HCT116 (cell line): ENCODE measurements around the gene EXOC4. TPM values are rescaled to one million over a fixed set of nuclear protein-coding genes. Genes with fewer than 3 reads are reported as not detected.

Source experiments
- ATAC-seq: fragments of 200-7000 bp; cut with Tn5 transposase; 2 replicates; pipeline ENCODE4 v1.9.1; 2020; ENCODE audit warnings: mild to moderate bottlenecking, moderate library complexity
- BruUV-seq: library from RNA; stranded (reverse); fragments of 400-500 nt; replicated peaks from 2 replicates; lab custom pipeline; 2021; lab: Mats Ljungman, UMichigan
- CTCF ChIA-PET: fragments of 300-600 bp; sonication (Branson Sonifier 250); formaldehyde crosslinking; loops from one replicate; lab custom pipeline; 2021; ENCODE audit warnings: antibody characterized with exemption; lab: Charles Lee
- POLR2A ChIA-PET: fragments of 300-600, 350-600 bp; sonication (Branson Sonifier 250); formaldehyde crosslinking; loops from one replicate; lab custom pipeline; 2021; ENCODE audit warnings: antibody characterized with exemption; lab: Charles Lee
- RAD21 ChIA-PET, 2 experiments: fragments of 300-600 bp; sonication (Branson Sonifier 250); formaldehyde crosslinking; loops; one replicate each; lab custom pipeline; 2023; ENCODE audit warnings: low total read pairs in 2 of 2; ENCODE audit not compliant: uncharacterized antibody in 2 of 2, unreplicated experiment in 2 of 2, low non-redundant PET in 1 of 2; lab: Charles Lee
- DNase-seq: peaks from one replicate; pipeline ENCODE4 v3.0.0-alpha.2; 2010; ENCODE audit warnings: low read depth, low spot score
- H2AFZ ChIP-seq: fragments of 200-600 bp; shearing (Covaris generic), sonication (generic); 2 replicates; pipeline ENCODE4 v1.6.1; 2017; ENCODE audit warnings: low read depth, mixed run types, mixed read lengths, antibody characterized with exemption, low read length; ENCODE audit not compliant: poor library complexity, severe bottlenecking
- H3K27ac ChIP-seq: 2 replicates; pipeline ENCODE4 v1.5.1; 2012; ENCODE audit warnings: low read depth, low read length
- H3K27me3 ChIP-seq: fragments of 200-600 bp; sonication (generic); 2 replicates; pipeline ENCODE4 v1.6.1; 2016; ENCODE audit warnings: mixed run types, low read length, mixed read lengths; ENCODE audit not compliant: insufficient read depth
- H3K36me3 ChIP-seq, 2 experiments: fragments of 200-500 bp in 1 of 2; fragments of 200-600 bp in 1 of 2; sonication (Bioruptor generic) in 1 of 2; sonication (generic) in 1 of 2; 2 replicates each; pipeline versions ENCODE4 v1.5.1 to v1.6.1; 2014 to 2016; ENCODE audit warnings: low read length in 2 of 2, inconsistent platforms in 1 of 2, mixed read lengths in 1 of 2, mixed run types in 1 of 2; ENCODE audit not compliant: insufficient read depth in 2 of 2, control insufficient read depth in 1 of 2
- H3K4me1 ChIP-seq, 2 experiments: fragments of 200-600 bp in 1 of 2; sonication (generic) in 1 of 2; 2 replicates each; pipeline versions ENCODE4 v1.5.1 to v1.6.1; 2012 to 2017; ENCODE audit warnings: low read length in 2 of 2, inconsistent platforms in 1 of 2, mild to moderate bottlenecking in 1 of 2, mixed read lengths in 1 of 2, mixed run types in 1 of 2, moderate library complexity in 1 of 2; ENCODE audit not compliant: insufficient read depth in 2 of 2, control insufficient read depth in 1 of 2
- H3K4me2 ChIP-seq: fragments of 200-600 bp; sonication (generic); 2 replicates; pipeline ENCODE4 v1.6.1; 2017; ENCODE audit warnings: mixed run types, low read length, mixed read lengths
- H3K4me3 ChIP-seq, 2 experiments: fragments of 200-600 bp in 1 of 2; sonication (generic) in 1 of 2; replicated peaks in 1 of 2; 2 replicates each; pipeline ENCODE4 v1.5.1; 2011 to 2016; ENCODE audit warnings: low read length in 2 of 2, control low read depth in 1 of 2, low read depth in 1 of 2, mild to moderate bottlenecking in 1 of 2, mixed read lengths in 1 of 2, mixed run types in 1 of 2
- H3K79me2 ChIP-seq: fragments of 200-600 bp; sonication (generic); 2 replicates; pipeline ENCODE4 v1.6.1; 2017; ENCODE audit warnings: mild to moderate bottlenecking, mixed run types, low read length, moderate library complexity, mixed read lengths; ENCODE audit not compliant: insufficient read depth
- H3K9ac ChIP-seq: fragments of 200-600 bp; sonication (generic); 2 replicates; pipeline ENCODE4 v1.6.1; 2016; ENCODE audit warnings: low read length, mixed read lengths
- H3K9me2 ChIP-seq: fragments of 200-600 bp; sonication (generic), shearing (Covaris generic); 2 replicates; pipeline ENCODE4 v1.6.1; 2017; ENCODE audit warnings: mixed run types, mild to moderate bottlenecking, moderate library complexity; ENCODE audit not compliant: insufficient read depth
- H3K9me3 ChIP-seq, 2 experiments: fragments of 200-500 bp in 1 of 2; fragments of 200-600 bp in 1 of 2; sonication (Bioruptor generic) in 1 of 2; sonication (generic) in 1 of 2; 2 replicates each; pipeline ENCODE4 v1.6.1; 2014 to 2017; ENCODE audit warnings: low read length in 2 of 2, mixed read lengths in 2 of 2, inconsistent platforms in 1 of 2, low read depth in 1 of 2, mild to moderate bottlenecking in 1 of 2, mixed run types in 1 of 2, moderate library complexity in 1 of 2; ENCODE audit not compliant: control insufficient read depth in 1 of 2, insufficient read depth in 1 of 2
- H4K20me1 ChIP-seq: fragments of 200-600 bp; sonication (generic), shearing (Covaris generic); 2 replicates; pipeline ENCODE4 v1.6.1; 2017; ENCODE audit warnings: mixed run types, mild to moderate bottlenecking, moderate library complexity; ENCODE audit not compliant: insufficient read depth
- ATF3 ChIP-seq: IDR thresholded peaks from 2 replicates; pipeline ENCODE4 v1.6.1; 2012
- CTCF ChIP-seq, 3 experiments: fragments of 200-600 bp in 1 of 3; sonication (generic) in 1 of 3; IDR thresholded peaks in 2 of 3; conservative IDR thresholded peaks in 1 of 3; 2 replicates each; pipeline ENCODE4 v1.5.1; 2012 to 2017; ENCODE audit warnings: low read depth in 2 of 3, low read length in 2 of 3, antibody characterized with exemption in 1 of 3, borderline replicate concordance in 1 of 3, control low read depth in 1 of 3, mild to moderate bottlenecking in 1 of 3, mixed read lengths in 1 of 3, mixed run types in 1 of 3, moderate library complexity in 1 of 3; ENCODE audit not compliant: insufficient read depth in 1 of 3
- EZH2 ChIP-seq: fragments of 200-600 bp; sonication (generic); IDR thresholded peaks from 2 replicates; pipeline ENCODE4 v1.6.1; 2017; ENCODE audit warnings: antibody characterized with exemption, mixed run types
- FOSL1 ChIP-seq: IDR thresholded peaks from 2 replicates; pipeline ENCODE4 v1.6.1; 2012; ENCODE audit warnings: low read depth
- JUND ChIP-seq: IDR thresholded peaks from 2 replicates; pipeline ENCODE4 v1.6.1; 2012
- POLR2A ChIP-seq: IDR thresholded peaks from 2 replicates; pipeline ENCODE4 v1.7.0; 2011; ENCODE audit warnings: borderline replicate concordance; ENCODE audit not compliant: insufficient read depth, insufficient read length; ENCODE audit errors: extremely low read depth
- POLR2AphosphoS5 ChIP-seq: IDR thresholded peaks from 2 replicates; pipeline ENCODE4 v1.6.1; 2011; ENCODE audit warnings: mild to moderate bottlenecking, low read depth, low read length, moderate library complexity
- RAD21 ChIP-seq: IDR thresholded peaks from 2 replicates; pipeline ENCODE4 v1.6.1; 2012; ENCODE audit warnings: low read depth, mild to moderate bottlenecking
- REST ChIP-seq: IDR thresholded peaks from 2 replicates; pipeline ENCODE4 v1.6.1; 2012; ENCODE audit warnings: low read depth
- TCF7L2 ChIP-seq: IDR thresholded peaks from 2 replicates; pipeline ENCODE4 v1.7.0; 2011; ENCODE audit warnings: borderline replicate concordance, inconsistent platforms; ENCODE audit not compliant: insufficient read depth, insufficient read length; ENCODE audit errors: extremely low read depth
- YY1 ChIP-seq: IDR thresholded peaks from 2 replicates; pipeline ENCODE4 v1.6.1; 2011; ENCODE audit warnings: low read length, low read depth, moderate library complexity, mild to moderate bottlenecking; ENCODE audit not compliant: insufficient replicate concordance; ENCODE audit errors: extremely low read depth
- ZBTB33 ChIP-seq: IDR thresholded peaks from 2 replicates; pipeline ENCODE4 v1.6.1; 2011; ENCODE audit warnings: mild to moderate bottlenecking, low read length, moderate library complexity; ENCODE audit not compliant: insufficient replicate concordance; ENCODE audit errors: extremely low read depth
- ZFX ChIP-seq: fragments of 450-650 bp; IDR thresholded peaks from 2 replicates; pipeline ENCODE4 v1.6.1; 2017
- intact Hi-C: fragments of 100-400 bp; cut with micrococcal nuclease; formaldehyde crosslinking; loops from 2 replicates; pipeline ENCODE4 v1.10.0; 2022
- total RNA-seq: library from RNA; stranded (reverse); gene quantifications from one replicate; pipeline ENCODE4 v1.2.1, GENCODE V29; 2021; ENCODE audit not compliant: unreplicated experiment

Gene EXOC4
- total RNA-seq, 1 experiment from 2014 or later = 40.3 TPM

- TF ChIP-seq YY1 (no peak), POLR2A (no peak), FOSL1 (no peak), ZBTB33 (no peak), ZFX (no peak), ATF3 (no peak)
- TF ChIP-seq, all 23 proteins: peak for 0
These were observed 61.2 kb downstream of the EXOC4 start (continued) for GRCh38 chr7:133314084-133314483.

GRCh38 chr7:133315332-133316040, 62.6 kb downstream of the EXOC4 start:
- Histone ChIP-seq H3K4me1 (no peaks in the 10 kb centered on the region), H3K9ac (no peak overlapping the region), H3K79me2 (no peaks in the 10 kb centered on the region), H2AFZ (no peak overlapping the region), H3K9me2 (no peaks in the 10 kb centered on the region), H3K27ac (no peak overlapping the region), H3K36me3 (no peaks in the 10 kb centered on the region), H3K4me3 (no peak overlapping the region), H3K27me3 (no peaks in the 10 kb centered on the region), H4K20me1 (no peaks in the 10 kb centered on the region), H3K4me2 (no peak overlapping the region), H3K9me3 (no peaks in the 10 kb centered on the region)
- BruUV-seq = no TSS peak
- ATAC-seq (no peak), DNase-seq (no peak)
- ChIA-PET CTCF (no interaction called here), POLR2A (no interaction called here), RAD21 (no interaction called here)
- intact Hi-C loops = no loop called here
- no peak for TF ChIP-seq CTCF (IDR thresholded peaks at IDR 0.05 in 2 of 3, conservative IDR thresholded peaks at IDR 0.05 in 1 of 3; ENCODE audit: borderline replicate concordance in 1 of 3, insufficient read depth in 1 of 3, low read depth in 2 of 3, low read length in 2 of 3)
- no peak for TF ChIP-seq TCF7L2
- no peak for TF ChIP-seq ZBTB33
- TF ChIP-seq REST = no peak
- no peak for TF ChIP-seq RAD21
- no peak for TF ChIP-seq JUND
- no peak for TF ChIP-seq POLR2AphosphoS5
- no peak for TF ChIP-seq EZH2
- no peak for TF ChIP-seq FOSL1
